ENCODE data around the gene PRR19.

Gene PRR19

DNA sequence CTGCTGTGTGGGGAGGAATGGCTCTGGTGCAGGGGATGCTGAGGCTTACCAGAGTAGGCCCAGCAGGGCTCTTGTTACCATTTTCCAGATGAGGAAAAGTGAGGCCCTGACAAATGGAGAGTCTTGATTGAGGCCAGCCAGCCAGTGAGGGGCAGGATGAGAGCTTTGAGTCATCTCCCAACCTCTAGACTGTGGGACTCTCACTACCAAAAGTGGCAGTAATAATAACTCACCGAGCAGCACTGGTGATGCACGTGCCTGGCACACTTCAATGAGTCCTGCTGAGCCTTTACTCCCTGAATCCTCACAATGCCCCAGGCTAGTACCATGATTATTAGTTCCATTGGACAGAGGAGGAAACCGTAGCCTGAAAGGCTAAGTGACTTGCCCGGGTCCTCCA, 25.1 kb upstream of the PRR19 start:
- Mint-ChIP-seq H3K4me1 (ENCODE audit: low read depth) (peaks cover 51% of the 10 kb centered on the region), H3K36me3 (ENCODE audit: low read depth) (peaks cover 47% of the 10 kb centered on the region), H3K9me3 (no peaks in the 10 kb centered on the region), H3K27ac (peak overlapping the region; percentile 75), H3K27me3 (no peaks in the 10 kb centered on the region), H3K4me3 (no peak overlapping the region)
- DNase-seq = no peak

DNA sequence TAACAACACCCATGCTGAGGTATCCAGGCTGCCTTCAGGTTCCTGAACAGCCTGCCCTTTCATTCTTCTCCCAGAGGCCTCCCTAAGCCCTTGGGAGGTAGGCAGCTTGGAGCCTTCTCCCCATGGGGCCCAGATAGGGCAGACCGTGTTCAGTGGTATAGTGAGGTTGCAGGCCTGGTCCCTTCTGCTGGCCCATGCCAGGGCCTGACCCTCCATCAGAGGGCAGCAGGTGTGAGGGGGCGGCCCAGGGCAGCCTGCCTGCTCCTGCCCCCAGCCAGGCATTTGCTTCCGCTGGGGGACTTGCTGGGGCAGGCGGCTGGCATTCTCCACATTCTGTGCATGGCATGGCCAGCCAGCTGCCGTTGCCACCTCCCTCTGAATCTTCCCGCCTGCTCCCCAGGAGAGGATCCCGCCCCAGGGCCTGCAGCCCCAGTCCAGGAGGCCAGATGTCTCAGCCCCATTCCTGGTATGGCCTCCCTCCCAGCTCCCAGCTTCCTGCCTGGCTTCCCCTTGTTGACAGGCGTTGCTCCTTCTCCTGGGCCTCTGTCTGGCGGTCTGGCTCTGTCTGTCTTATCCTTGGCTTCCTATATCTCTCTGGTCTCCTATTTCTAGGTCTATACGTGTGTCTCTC, 24.0 kb upstream of the PRR19 start:
- peaks cover 51% of the 10 kb centered on the region for H3K4me1 Mint-ChIP-seq (ENCODE audit: low read depth)
- H3K9me3 Mint-ChIP-seq = no peaks in the 10 kb centered on the region
- no peaks in the 10 kb centered on the region for H3K27me3 Mint-ChIP-seq
- H3K36me3 Mint-ChIP-seq (ENCODE audit: low read depth) = peaks cover 42% of the 10 kb centered on the region
- no peak for DNase-seq
- no peak overlapping the region for H3K4me3 Mint-ChIP-seq
- H3K27ac Mint-ChIP-seq = peak overlapping the region; percentile 93

DNA sequence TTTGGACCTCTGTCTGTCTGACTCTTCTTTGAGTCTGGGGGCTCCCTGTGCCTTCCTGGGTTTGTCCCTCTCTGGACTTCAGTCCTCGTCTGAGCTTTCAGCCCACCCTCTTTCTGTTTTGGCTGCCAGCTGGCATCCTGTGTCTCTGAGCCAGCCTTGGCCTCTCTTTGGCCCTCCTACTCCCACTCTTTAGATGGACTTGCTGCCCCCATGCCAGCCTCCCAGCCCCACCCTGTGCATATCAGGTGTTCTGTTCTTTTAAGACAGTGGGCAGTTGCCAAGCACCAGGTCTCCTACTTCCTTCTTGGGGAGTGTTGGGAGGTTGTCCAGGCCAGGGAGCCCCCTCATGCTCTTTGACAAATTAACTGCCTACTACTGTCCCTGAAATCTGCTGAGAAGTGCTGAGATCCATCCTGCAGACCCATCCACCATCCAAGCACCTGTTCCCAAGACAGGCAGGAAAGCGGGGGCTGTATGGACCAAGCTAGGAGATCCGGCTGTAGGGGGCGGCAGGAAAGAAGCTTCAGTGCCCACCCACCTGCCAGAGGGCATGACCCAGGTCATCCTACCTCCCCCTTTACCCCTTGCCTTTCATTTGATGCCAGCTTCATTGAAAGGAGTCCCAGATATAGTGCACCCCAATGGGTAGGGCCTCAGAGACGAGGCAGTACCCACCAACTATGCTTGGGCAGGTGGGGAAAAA, 23.3 kb upstream of the PRR19 start:
- H3K36me3 Mint-ChIP-seq (ENCODE audit: low read depth) = peaks cover 36% of the 10 kb centered on the region
- H3K27me3 Mint-ChIP-seq = no peaks in the 10 kb centered on the region
- H3K4me3 Mint-ChIP-seq = peak overlapping the region; percentile 87
- DNase-seq = no peak
- peaks cover 48% of the 10 kb centered on the region for H3K4me1 Mint-ChIP-seq (ENCODE audit: low read depth)
- peak overlapping the region; percentile 93 for H3K27ac Mint-ChIP-seq
- no peaks in the 10 kb centered on the region for H3K9me3 Mint-ChIP-seq

DNA sequence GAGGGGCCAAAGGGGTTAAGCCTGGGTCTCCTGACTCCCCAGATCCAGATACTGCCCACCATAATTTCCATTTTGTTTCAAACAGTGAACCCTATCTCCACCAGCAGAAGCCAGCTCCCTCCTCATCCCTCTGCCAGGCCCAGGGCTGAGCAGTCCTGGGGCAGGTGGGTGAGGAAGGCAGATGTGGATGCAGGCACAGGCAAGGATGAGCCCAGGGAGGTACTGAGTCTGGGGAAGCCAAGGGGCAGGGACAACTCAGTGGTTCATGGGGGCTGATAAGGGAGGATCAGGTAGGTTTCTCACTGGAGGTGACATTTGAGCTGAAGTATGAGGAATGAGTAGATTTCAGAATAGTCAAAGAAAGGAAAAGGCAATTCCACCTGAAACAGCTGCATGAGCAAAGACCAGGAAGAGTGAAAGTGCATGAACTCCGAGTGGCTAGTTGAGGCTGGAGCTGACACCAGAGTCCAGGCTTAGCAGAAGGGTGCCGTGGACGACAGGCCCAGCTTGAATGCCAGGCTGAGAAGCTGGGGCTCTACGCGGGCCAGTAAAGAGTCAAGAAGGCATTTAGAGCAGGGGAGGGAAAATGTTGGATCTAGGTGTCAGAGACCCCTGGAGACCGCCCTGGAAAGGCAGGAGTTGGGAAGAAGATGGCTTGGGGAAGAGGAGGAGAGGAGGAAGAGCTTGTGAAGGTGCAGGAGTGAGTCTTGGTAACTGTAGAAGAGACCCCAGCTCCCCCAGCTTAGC, 22.6 kb upstream of the PRR19 start:
- H3K9me3 Mint-ChIP-seq = no peaks in the 10 kb centered on the region

DNA sequence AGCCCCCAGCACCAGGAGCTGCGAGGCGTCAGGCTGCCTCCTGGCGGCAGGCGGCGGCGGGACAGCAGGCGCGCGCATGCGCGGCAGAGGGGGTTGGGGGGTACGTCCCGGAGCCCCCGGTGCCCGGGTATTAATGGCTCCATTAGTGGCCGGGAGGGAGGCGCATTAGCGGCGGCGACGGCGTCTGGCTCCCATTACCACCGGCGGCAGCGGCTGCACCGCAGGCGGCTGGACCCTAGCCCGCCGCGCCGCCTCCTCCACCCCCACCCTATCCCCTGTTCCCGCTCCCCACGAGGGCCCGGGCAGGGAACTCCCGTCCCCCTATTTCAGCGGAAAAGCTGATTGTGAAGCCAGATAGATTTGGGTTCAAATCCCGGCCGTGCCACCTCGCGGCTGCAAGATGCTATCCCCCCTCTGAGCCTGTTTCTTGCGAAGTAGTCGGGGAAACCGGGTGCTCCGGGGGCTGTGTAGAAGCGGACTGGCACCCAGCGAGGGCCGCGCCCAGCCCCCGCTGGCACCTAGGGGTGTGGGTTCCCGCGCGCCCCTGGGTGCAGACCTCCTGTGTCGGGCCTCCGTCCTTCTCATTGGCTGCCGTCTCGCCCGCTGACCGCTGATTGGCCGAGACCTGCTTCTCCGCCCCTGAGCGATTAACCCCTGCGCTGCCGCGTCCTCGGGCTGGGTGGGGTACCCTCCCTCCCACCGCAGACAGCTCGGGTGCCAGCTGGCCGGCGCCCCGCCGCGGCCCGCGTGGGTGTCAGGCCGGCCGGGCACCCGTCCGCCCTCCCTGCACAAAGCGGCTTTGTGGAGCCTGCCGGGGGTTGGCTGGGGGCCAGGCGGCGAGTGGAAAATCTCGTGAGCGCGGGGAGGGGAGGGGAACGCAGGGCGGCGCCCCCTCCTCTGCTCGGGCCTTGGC, 21.8 kb upstream of the PRR19 start:
- peak overlapping the region; percentile 87 for H3K4me3 Mint-ChIP-seq
- H3K4me1 Mint-ChIP-seq (ENCODE audit: low read depth) = peaks cover 44% of the 10 kb centered on the region
- H3K27ac Mint-ChIP-seq = peak overlapping the region; percentile 93
- peaks cover 25% of the 10 kb centered on the region for H3K36me3 Mint-ChIP-seq (ENCODE audit: low read depth)
- peak; percentile 90 for DNase-seq
- H3K9me3 Mint-ChIP-seq = no peaks in the 10 kb centered on the region
- no peaks in the 10 kb centered on the region for H3K27me3 Mint-ChIP-seq

More for the DNA sequence above, 22.6 kb upstream of the PRR19 start:
- Mint-ChIP-seq H3K27me3 (no peaks in the 10 kb centered on the region), H3K4me1 (ENCODE audit: low read depth) (peaks cover 47% of the 10 kb centered on the region), H3K36me3 (ENCODE audit: low read depth) (peaks cover 30% of the 10 kb centered on the region), H3K4me3 (peak overlapping the region; percentile 87), H3K27ac (peak overlapping the region; percentile 93)
- no peak for DNase-seq

DNA sequence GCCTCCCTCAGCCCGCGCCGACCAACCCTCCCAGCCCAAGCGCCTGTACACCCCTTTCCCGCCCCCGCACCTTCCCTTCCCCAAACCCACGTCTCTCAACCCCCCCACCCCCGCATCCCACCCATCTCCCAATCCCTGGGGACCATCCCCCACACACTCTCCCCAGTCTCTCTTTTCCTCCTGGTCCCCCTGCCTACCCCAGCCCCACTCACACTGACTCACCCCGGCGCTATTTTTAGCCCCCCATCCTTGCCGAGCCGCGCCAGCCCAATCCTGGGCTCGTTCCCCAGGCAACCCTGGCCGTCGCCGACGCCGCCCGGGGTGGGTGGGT, 21.2 kb upstream of the PRR19 start:
- Mint-ChIP-seq H3K9me3 (no peaks in the 10 kb centered on the region), H3K36me3 (ENCODE audit: low read depth) (peaks cover 22% of the 10 kb centered on the region), H3K27ac (peak overlapping the region; percentile 82), H3K27me3 (no peaks in the 10 kb centered on the region), H3K4me3 (peak overlapping the region; percentile 74), H3K4me1 (ENCODE audit: low read depth) (peaks cover 47% of the 10 kb centered on the region)
- DNase-seq = no peak

DNA sequence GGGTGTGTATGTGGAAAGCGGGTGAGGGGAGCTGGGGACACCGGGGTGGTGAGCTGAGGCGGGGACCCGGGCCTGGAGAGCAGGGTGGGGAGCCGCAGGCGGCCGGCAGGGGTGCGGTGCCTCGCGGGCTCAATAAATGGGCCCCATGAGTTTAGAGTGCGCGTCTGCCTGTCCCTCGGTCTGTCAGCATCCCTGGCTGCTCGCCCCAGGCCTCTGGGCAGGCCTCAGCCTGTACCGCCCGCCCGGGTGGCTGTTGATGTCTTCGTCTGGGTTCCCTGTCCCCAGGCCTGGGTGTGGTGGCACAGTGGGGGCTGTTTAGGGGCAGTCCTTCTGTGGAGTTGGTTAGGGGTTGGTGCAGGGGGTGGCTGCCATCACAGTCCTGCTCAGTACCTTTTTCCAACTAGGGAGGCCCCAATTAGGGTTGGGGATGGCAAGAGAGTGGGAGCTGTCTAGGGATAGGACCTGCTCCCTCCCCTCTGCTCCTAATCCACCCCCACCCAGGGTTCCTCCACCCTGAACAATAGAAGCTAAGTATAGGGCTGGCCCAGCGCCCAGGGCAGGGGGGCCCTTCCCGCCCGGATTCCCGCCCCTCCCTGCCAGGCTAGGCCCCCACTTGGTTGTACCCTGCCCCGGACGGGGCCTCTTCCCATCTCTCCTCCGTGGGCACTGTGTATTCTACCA, 20.6 kb upstream of the PRR19 start:
- Mint-ChIP-seq H3K4me1 (ENCODE audit: low read depth) (peaks cover 47% of the 10 kb centered on the region), H3K4me3 (peak overlapping the region; percentile 74), H3K36me3 (ENCODE audit: low read depth) (peaks cover 22% of the 10 kb centered on the region), H3K27ac (peak overlapping the region; percentile 82), H3K9me3 (no peaks in the 10 kb centered on the region), H3K27me3 (no peaks in the 10 kb centered on the region)
- peak; percentile 61 for DNase-seq

DNA sequence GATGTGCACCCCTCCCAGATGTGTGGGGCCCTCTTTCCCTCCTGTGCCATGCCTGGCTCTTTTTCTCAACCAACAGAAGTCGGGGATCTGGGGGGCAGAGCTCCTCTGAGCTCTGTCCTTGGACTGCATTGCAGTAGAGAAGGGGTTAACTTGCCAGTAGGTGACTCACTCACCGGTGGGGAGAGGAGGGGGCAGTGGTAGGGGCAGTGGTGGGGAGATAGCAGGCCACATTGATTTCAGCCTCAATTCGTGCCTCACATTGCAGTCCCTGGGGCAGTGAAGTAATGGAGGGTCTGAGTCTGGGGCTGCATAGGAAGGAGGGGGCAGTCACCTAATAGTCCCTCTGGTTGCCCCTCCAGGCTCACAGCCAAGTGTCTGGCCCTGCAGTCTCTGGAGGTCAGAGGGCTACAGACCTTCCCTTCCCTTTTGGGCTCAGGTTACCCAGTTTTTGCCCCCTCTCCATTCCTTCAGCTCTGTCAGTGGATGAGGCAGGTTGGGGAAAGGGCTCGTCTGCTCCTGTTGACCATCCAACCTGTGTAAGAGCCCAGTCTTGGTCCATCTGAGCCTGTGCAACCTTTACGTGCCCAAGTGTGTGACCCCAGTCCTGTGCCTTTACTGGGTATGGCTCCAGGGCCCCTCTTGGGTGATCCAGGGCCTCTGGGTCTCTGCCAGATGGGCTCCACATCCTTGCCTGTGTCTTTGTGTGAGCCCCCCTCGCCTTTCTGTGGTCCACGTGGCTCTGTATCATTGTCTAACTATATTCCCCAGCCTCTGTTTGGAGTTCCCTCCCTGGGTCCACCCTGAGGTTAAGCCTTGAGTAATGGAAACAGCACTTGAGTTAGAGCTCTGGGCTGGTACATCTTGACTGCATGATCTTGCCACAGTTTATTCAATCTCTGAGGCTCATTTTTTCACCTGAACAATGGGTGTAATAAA, 19.8 kb upstream of the PRR19 start:
- peaks cover 40% of the 10 kb centered on the region for H3K4me1 Mint-ChIP-seq (ENCODE audit: low read depth)

DNA sequence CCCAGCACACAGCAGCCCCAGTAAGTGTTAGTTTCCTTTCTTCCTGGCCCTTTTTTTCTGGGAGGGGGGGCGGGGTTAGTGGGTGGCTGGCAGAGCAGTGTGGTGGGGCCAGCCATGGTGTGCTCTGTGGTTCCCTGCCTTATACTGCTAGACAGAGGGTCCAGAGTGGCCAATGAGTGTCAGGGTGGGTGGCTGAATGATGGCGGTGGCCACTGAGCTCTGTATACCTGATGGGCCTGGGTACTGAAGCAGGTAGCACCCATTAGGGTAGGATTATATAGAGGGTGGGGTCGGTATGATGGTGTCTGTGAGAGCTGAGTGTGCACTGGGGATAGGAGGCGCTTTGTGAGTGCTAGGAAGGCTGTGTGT, 19.1 kb upstream of the PRR19 start:
- H3K9me3 Mint-ChIP-seq = no peaks in the 10 kb centered on the region
- H3K27ac Mint-ChIP-seq = no peak overlapping the region
- peaks cover 35% of the 10 kb centered on the region for H3K4me1 Mint-ChIP-seq (ENCODE audit: low read depth)
- H3K36me3 Mint-ChIP-seq (ENCODE audit: low read depth) = peaks cover 30% of the 10 kb centered on the region
- no peak for DNase-seq
- H3K27me3 Mint-ChIP-seq = no peaks in the 10 kb centered on the region
- H3K4me3 Mint-ChIP-seq = peak overlapping the region; percentile 74

More for the DNA sequence above, 19.8 kb upstream of the PRR19 start:
- Mint-ChIP-seq H3K36me3 (ENCODE audit: low read depth) (peaks cover 27% of the 10 kb centered on the region), H3K27me3 (no peaks in the 10 kb centered on the region), H3K4me3 (peak overlapping the region; percentile 74), H3K9me3 (no peaks in the 10 kb centered on the region), H3K27ac (no peak overlapping the region)
- no peak for DNase-seq

DNA sequence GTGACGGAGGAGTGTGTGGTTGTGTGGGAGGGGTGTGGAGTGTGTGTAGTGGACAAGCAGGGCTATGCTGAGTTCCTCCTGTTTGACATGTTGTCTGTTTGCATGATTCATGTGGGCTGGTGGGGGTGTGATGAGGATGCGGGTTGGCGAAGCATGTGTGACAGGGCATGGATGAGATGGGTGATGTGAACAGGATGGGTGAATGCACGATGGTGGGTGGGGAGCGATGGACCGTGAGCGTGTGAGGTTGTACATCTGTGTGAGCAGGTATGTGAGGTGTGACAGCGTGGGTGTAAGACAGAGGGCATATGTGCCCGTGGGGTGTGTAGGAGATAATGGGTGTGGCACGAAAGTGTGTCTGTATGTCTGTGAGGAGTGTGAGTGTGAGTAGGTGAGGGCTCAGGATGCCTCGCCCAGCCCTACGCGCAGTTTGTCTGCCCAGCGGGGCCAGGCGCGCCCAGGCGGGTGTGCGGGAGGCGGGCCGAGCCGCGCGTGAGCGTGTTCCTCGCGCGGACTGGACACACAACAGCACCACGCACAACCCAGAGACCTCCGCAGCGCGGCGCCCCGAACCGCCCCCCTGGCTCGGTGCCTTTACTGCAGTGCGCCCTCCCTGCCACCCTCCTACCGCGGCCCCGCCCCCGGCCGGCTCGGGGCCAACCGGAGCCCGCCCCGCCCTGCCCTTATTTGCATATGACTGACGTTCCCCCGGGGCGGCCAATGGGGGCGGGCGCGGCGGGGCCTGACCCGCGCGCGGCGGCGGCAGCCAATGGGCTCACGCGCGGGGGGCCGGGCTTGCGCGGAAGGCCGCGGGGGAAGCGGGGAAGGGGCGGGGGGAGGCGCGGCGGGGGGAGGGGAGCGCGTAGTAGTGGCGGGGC, 18.5 kb upstream of the PRR19 start:
- Mint-ChIP-seq H3K9me3 (no peaks in the 10 kb centered on the region), H3K4me1 (ENCODE audit: low read depth) (peaks cover 31% of the 10 kb centered on the region), H3K4me3 (no peak overlapping the region), H3K27ac (no peak overlapping the region), H3K27me3 (no peaks in the 10 kb centered on the region), H3K36me3 (ENCODE audit: low read depth) (peaks cover 32% of the 10 kb centered on the region)
- DNase-seq = peak; percentile 95

DNA sequence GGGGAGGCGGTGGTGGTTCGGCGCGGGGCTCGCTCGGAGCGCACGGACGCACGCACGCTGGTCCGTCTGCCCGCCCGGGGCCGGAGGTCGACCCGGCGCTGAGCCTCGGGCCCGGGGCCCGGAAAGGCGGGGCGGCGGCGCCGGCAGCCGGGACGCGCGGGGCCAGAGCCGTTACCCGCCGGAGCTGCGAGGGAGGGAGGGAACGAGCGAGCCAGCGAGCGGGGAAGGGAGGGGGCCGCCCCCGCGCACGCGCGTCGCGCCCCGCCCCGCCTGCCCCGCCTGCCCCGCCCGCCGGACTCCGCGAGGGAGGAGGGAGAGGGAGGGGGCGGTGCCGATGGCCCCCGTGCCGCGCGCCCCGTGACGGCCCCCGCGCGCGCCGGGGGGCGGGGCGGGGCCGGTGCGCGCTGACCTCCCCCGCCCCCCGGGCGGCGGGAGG, 17.8 kb upstream of the PRR19 start:
- no peak for DNase-seq
- no peaks in the 10 kb centered on the region for H3K9me3 Mint-ChIP-seq
- no peak overlapping the region for H3K4me3 Mint-ChIP-seq
- no peak overlapping the region for H3K27ac Mint-ChIP-seq
- H3K36me3 Mint-ChIP-seq (ENCODE audit: low read depth) = peaks cover 37% of the 10 kb centered on the region
- H3K4me1 Mint-ChIP-seq (ENCODE audit: low read depth) = peaks cover 25% of the 10 kb centered on the region
- H3K27me3 Mint-ChIP-seq = no peaks in the 10 kb centered on the region

DNA sequence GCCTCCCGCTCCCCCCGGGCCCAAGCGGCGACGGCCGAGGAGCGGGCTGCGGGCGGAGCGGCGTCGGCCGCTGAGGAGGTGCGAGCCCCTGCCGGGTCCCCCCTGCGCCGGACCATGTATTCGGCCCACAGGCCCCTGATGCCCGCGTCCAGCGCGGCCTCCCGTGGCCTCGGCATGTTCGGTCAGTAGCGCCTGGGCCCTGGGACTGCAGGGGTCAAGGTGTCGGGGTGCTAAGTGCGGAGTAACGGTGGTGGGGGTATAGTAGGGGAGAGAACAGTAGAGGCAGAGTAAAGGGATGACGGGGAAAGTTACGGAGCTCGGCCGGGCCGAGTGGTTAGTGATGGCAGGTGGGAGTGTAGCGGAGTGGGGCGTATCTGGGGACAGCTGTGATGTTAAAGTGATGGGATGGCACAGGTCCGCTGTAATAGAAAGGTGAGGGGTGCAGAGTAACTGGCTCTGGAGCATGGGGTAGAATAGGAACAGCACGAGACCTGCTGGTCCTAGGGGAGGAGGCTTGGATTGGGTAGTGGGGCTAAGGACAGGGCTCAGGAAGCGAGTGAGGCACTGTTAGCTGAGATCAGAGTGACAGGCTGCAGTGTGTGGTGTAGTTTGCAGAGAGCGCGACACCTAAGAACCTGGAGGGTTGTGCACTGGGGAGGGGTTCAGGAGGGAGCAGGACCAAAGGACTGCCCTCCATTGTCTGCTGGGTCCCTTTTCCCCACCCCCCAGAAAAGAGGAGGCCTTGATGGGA, 17.2 kb upstream of the PRR19 start:
- Mint-ChIP-seq H3K36me3 (ENCODE audit: low read depth) (peaks cover 41% of the 10 kb centered on the region), H3K27ac (peak overlapping the region; percentile 93), H3K4me1 (ENCODE audit: low read depth) (peaks cover 18% of the 10 kb centered on the region), H3K27me3 (no peaks in the 10 kb centered on the region), H3K4me3 (peak overlapping the region; percentile 86), H3K9me3 (no peaks in the 10 kb centered on the region)
- DNase-seq = peak; percentile 55

Measured in activated T-cell treated with anti-CD3 and anti-CD28 coated beads, Interleukin-2, amount 50 U/mL, for 24 hours (primary cell).